ENCODE measurements around the gene SMYD3.
"Not testable (repeated sequence)": the region's sequence is repeated elsewhere in the genome, so short reads cannot be mapped to it uniquely, and the experiment has no call there.

SMYD3 gene

DNA sequence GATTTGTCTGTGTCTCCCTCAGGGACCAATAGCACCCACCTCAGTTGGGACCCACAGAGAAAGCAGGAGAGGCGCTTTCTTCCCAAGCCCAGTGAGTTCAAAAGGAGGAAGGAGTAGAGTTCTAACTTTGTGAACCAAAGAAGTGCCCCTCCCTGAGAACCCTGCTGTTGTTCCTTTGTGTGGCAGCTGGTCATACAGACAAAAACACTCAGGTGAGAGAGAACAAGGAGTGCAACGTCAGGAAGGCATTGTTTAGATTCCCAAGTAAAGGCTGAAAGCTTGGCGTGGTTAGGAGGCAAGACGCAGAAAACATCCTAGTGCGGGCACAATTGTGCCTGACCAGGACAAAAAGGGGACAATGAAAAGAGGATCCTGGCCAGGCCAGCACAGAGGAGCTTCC lies 697.7 kb downstream of the SMYD3 start:
- no peak for DNase-seq

DNA sequence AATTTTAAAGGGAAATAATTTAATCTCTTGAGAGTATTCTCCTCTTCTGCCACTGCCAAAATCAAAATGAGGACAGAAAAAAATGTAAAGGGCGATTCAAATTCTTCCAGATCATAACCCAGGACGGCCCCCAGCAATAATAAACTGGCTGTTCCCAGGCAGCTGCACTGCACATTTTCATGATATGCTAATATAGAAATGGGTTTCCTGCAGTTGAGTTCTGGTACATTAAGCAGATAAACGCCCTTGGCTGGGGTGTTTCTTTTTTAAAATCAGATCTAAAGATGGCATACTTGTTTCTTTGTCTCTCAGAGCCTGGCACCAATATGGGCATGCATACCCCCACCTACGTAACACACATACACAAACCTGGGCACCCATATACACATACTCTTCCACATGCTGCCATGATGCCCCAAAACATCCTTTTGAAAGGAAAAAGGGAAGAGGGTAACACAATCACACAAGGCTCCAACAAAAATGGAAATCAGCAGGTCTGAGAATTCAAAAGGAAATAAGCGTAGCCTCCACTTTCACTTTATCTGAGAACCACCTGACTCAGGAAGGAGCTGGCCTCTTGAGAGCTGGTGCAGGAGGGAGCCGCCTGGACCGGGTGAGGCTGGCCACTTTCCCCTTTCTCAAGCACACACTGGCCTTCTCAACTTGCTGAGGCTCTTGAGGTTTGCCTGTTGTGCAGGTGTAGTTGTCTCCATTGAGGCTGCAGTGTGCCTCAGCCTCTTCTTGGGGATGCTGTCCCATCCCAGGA lies 698.9 kb downstream of the SMYD3 start:
- no peak for DNase-seq

DNA sequence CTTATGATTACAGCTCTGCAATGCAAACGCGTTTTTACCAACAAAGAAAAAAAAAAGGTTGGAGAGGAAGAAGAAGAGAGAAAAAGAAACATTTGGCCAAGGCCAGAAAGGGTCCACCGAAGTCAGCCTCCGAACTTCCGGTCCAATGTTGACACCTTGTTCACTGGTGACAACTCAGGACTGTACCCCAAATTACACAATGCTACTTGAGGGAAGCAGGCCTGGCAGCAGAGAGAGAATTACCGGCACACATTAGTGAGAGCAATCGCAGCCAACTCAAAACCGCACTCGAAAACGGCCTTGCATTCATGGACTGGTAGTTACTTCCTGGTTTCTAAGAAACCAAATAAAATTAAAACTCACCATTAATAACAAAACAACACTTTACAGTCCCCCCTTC lies 699.8 kb downstream of the SMYD3 start:
- no peak for DNase-seq

DNA sequence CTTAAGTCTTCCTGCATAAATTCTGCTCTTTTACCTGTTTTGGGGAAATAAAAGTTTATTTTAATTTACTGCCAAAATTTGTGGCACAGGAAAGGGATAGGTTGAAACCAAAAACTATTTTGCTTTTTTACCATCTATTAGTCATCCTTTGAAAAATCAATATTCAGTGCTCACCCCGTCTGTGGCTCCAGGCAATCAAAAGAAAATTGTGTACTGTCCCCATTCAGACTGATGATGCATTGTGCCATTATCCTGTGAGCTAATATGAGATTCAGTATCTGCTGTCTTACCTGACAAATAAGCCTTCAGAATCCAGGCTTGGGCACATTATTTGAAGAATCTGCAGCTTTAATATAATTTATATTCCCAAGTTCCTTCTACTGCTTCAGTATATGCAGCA lies 701.5 kb downstream of the SMYD3 start:
- DNase-seq = no peak

DNA sequence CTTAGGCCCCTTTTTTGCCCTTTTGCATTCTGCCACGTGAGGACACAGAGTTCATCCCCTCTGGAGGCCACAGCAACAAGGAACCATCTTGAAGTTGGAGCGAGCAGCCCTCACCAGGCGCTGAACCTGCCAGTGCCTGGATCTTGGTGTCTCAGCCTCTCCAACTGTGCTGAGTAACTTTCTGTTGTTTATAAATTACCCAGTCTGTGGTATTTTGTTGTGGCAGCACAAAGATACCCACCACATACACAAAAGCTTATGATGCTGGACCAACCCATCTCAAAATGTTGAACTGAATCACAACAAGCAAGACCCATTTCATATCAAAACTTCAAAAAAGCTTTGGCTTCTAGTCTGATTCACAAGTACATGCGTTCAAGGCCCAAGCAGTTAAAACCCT lies 702.4 kb downstream of the SMYD3 start:
- DNase-seq = no peak

DNA sequence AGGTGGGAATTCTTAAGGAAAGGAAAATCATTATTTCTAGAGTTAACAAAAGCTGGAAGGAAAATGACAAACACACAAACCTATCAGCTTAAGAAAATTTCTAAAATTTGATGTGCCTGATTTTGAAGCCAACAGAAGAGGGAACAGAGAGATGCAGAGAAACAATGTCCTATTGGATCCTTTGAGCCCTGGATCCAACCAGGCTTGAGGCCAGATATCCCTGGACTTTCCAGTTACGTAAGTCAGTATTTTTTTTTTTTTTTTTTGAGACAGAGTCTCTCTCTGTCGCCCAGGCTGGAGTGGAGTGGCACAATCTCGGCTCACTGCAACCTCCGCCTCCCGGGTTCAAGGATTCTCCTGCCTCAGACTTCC lies 703.4 kb downstream of the SMYD3 start:
- DNase-seq = no peak

DNA sequence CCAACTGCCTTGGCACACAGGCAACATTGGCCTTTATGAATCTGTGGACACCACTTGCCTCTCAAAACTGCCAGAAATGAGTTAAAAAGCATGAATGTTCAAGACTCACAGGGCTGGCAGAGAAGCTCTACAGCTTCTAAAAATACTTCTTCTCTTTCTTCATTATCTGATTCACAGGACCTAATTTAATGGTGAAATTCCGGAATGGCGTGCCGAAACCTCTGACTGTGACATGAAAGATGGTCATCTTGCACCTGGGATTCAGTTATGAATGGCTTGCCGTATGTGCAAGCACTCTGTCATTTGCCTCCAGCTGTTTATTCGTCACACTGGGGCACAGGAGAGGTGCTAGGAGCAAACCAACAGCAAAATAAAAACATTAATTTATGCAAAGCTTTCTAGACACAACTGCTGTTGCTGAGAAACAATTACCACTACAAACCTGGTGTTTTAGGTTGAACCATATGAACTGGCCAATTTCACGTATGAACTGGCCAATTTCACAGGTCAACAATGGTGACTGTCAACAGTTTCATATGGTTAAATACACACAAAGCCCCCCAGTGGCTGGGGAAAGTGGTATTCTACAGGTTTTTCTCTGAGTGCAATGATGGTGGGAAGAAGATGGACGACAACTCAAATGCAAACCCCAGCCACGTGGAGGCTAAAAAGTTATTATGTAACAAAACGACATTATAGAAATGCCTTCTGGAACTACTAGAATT lies 704.0 kb downstream of the SMYD3 start:
- DNase-seq = no peak

DNA sequence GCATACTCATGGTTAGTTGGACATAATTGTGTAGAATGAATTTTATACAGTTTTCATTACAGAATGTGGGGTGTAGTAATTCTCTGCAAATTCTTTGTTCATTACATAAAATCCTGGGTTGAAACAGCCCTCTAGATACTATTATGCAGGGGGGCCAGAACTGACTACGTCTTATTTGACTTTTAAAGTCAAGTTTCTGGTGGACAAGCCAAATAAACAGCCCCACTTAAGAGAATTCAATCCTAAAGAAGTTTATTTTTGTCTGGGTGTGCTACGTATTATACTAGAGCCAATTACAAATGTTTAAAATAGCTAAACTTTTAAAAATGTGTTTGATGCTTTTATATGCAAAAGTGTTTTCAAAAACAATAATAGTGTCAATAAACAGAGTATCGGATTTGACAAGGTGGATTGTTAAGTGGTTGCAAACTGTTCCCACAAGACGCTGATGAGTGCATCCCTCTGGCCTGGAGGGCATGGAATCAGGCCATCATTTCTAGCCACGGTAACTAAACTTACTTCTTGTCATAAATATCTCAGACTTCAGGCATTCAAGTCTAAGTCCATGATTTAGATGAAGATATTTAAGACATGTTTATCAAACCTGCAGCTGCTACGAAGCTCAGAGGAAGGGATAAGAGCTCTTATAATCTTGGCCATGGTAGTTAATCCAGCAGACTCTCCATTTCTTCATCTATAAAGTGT lies 706.0 kb downstream of the SMYD3 start:
- no peak for DNase-seq

DNA sequence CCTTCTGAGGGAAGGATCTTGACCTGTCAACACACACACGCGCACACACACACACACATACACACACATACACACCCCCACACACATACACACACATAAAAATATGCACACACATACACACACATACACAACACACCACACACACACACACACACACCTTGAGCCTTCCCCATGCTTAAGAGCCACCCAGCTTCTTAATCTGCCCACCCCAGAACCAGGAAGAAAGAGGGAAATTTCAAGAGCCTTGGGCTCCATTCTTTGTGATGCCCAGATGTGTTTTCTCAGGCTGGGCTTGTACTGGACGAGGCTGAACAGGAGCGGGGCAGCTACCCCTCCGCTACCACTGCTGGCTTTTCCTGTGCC lies 708.7 kb downstream of the SMYD3 start:
- DNase-seq = no peak

DNA sequence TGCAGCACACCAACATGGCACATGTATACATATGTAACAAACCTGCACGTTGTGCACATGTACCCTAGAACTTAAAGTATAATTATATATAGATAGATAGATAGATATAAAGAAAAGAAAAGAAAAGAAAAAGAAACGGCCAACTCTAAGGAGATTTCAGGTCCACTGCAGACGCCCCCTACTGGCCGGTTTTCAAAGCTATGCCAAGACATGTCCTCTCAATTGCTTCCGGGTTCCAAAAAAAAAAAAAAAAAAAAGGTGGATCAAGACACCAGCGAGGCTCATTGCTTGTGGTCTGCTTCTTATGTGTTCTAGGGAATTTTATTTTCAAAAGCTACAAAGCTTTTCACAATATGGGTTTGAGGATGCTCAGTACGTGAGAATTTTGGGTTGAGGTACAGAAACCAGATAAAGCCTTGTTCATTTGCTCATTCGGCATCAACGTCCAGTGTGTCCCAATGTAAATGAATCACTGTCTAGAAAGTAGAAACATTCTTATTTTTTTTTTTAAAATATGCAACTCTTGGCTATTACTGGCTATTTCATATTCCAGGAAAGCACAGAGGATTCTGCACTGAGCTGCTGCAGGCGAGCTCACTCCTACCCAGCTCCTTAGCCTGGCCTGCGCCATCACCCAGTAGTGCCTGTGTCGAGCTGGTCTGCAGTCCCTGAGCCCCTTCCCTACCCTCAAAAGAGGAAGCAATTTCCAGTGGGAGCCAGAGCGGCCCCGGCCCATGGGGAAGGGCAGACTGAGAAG lies 709.3 kb downstream of the SMYD3 start:
- DNase-seq = no peak

DNA sequence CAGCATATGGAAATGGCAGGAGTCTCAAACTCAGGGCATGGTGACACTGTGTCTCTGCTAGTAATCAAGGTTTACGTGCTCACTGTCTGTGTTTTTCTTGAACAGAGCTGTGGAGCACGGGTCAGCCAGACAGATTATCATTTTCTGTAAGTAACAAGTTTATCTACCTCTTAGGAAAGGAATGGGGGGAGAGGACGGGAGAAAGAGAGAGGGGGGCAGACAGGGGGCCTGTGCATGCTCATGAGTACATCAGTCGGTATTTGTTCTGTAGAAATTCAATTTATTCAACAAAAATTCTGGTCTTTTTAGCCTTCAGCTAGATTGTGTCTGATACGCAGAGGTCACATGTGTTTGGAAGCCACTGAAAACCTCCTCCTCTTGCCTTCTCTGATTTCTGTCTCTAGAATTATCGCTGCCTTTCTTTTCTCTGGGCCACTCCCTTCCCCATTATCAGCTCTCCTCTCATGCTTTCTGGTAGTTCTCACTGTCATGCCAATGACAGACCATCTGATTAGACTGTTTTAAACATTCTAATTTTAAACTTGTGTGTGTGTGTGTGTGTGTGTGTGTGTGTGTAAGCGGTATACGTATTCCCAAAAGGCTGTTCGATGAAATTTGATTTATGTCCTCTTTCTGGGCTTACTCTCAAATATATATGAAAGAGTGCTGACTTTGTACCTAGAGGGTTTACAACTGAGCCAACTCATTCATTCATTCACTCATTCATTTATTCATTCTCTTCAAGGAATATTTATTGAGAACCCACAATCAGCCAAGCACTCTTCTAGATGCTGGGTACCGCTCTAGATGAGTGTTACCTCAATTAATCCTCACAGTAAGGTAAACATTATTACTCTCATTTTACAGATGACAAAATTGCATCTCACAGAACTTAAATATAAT lies 715.4 kb downstream of the SMYD3 start:
- no peak for DNase-seq

DNA sequence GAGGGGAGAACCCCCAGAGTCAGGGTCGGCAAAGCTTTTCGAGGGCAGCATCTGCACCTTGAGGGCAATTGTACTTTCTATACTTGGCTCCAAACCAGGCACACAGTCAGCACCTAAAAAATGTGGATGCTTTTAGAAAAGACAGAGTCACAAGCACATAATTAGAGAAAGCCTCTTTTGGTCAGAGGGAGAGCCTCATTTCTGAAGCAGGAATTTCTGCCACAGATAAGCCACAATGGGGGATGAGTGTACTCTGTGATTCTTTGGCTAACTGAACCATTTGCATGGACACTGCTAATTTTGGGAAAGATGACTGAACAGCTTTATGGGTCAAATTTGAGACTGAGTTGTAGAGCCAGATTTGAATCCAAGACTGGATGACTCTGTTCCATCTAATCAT lies 716.6 kb downstream of the SMYD3 start:
- no peak for DNase-seq

DNA sequence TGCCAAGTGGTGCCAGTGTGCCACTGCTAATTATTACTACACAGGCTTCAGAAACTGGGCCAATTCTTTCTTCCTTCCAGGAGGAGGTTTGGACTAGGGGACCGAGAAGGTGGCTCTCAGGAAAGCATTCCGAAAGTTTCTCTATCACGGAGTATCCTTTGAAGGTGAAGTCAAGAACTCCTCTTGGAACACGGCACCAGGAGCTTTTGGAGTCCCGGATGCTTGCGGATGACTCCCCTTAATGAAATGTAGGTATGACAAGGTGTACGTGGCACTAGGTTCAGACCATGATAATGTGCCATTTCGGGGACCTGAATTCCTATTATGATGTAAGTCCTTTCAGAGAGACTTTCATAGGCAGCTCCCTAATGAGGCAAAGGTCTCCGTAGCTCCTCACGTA lies 718.2 kb downstream of the SMYD3 start:
- no peak for DNase-seq

DNA sequence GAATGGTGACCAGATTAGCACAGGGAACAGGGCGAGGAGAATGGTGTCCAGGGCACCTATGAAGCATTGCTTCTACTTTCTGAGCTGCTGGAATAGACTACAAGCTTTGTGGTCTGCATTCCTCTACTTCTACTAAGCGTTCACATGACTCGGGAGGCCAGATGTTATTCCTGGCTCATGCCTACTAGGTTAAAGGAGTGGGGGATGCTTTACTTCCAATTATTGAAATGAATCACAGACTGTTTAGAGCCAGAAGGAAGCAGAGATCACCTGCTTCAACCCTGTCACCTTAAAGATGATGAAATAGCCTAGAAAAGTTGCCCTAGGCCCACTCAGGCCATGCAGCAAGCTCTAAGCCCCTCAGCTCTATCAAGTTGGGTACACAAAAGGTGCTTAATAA lies 718.8 kb downstream of the SMYD3 start:
- no peak for DNase-seq

DNA sequence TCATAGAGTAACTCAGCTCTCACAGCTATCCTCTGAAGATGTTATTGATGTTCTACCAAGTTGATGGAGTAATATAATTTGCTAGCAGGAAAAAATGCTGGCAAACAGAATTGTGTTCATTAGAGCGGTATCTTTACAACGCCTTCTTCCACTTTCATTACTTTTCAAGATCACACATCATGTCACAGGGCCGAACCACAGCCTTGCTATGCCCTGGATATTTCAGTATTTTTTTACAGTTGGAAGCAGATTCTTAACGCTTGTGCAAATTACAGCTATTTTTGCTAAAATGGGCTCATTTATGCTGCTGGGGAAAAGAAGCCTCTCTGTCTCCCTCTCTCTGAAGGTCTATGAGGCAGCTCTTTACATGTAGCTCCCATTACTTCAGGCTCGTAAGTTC lies 720.1 kb downstream of the SMYD3 start:
- DNase-seq = no peak

DNA sequence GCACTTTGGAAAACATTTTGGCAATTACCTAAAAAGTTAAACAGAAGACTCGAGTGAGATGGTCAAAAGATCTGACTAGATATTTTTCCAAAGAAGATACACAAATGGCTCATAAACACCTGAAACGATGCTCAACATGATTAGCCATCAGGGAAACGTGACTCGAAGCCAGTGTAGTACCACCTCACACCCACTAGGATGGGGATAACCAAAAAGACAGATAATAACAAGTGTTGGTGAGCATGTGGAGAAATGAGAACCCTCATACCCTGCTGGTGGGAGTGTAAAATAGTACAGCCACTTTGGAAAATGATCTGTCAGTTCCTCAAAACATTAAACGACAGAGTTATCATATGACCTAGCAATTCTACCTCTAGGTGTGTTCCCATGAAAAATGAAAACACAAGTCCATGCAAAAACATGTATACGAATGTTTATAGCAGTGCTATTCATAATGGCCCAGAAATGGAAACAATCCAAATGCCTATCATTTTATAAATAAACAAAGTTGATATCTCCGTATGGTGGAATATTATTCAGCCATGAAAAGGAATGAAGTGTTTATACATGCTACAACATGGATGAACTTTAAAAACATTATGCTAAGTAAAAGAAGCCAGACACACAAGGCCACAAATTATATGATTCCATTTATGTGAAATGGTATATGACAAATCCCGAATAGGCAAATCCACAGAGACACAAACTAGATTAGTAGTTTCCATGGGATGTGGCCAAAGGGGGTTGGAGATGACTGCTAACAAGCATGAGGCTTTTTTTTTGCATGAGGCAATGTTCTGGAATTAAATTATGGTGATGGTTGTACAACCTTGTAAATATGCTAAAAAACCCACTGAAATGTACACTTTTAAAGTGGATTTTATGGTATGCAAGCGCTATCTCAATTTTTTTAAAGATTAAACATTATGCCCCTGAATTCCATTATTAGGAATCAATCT lies 727.0 kb downstream of the SMYD3 start:
- no peak for DNase-seq

DNA sequence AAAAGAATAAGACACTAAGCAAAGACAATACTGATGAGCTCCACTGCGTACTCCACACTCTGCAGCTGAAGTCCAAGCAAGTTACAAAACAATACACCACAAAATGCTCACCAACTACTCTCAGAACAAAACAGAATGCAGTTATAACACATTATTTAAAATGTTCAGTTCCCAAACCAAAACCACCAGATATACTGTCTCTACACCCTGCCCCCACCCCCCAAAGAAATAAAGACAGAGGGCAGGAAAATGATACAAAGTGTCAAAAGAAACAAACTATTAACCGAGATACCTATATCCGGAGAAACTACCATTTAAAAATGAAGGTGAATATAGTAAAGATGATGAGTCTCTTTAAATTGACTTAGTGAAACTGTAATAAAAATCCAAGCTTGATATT lies 729.3 kb downstream of the SMYD3 start:
- no peak for DNase-seq

DNA sequence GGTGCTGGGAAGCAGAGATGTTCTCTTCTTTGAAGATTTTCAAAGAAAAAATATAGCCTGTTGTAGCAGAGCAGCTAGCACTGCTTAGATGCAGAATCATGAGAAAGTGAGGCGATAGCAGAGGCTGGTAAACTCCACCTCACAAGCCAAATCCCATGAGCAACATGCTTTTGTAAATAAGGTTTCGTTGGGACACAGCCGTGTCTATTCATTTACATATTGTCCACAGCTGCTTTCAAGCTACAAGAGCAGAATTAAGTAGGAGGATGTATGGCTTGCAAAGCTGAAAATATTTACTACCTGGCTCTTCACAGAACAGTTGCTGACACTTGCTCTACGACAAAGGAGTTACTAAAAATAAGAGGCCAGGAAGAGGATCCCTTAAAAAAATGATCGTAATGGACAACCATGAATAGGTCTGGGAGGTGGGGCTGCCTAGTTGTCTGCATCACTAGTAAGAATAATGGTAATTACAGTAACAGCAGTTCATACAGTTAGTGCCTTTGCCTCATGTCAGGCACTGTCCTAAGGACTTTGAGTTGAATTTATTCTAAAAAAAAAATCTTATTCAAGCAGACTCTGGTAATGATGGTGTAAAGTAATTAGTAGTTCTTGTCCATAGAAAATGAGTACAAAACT lies 730.3 kb downstream of the SMYD3 start:
- DNase-seq = no peak

DNA sequence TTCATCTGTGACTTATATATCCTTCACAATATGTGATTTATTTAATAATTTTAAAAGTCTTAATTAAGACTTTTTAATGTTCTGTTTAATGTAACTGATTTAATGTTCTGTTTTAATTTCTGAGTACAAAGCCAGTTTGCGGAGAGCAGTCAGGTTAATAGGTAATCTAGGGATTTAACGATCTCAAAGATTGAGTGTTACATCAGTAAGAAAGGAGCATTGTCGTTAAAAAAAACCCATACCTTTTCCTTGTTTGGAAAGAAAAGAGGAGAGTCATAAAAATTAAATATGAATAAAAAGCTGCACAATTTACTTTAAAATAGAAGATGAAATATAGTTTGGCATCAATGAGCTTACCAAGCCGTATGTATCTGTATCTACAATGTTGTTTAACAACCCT lies 730.9 kb downstream of the SMYD3 start:
- no peak for DNase-seq

DNA sequence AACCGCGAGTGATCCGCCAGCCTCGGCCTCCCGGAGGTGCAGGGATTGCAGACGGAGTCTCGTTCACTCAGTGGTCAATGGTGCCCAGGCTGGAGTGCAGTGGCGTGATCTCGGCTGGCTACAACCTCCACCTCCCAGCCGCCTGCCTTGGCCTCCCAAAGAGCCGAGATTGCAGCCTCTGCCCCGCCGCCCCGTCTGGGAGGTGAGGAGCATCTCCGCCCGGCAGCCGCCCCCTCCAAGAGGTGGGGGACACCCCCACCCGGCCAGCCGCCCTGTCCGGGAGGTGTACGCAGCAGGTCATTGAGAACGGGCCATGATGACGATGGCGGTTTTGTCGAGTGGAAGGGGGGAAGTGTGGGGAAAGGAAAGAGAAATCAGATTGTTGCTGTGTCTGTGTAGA lies 732.1 kb downstream of the SMYD3 start:
- DNase-seq = not testable (repeated sequence)

DNA sequence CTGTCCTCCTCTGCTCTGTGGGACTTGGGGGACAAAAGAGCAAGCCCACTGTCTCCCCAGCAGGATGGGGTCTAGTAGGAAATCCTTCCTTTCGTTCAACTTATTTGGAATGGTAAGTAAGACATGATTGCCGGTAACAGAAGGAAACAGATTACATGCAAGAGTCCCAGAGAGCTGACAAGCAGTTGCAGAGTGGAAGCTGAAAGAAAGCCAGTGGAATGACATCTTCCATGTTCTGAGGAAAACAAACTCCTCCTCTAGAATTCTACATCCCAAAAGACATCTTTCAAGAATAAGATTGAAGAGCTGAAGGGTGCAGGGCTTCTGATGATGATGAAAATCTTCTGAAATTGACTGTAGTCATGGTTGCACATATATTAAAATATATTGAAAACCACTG lies 732.9 kb downstream of the SMYD3 start:
- no peak for DNase-seq
